ENCODE measurements around the gene INPP5J.

Gene INPP5J

GRCh38 chr22:31085493-31085824 is 37.3 kb upstream of the INPP5J start:
- Histone ChIP-seq H3K79me2 (no peaks in the 10 kb centered on the region), H2AFZ (peak overlapping the region; percentile 88), H3K36me3 (ENCODE audit: control insufficient read depth, insufficient read depth, low read length) (no peaks in the 10 kb centered on the region), H3K27me3 (ENCODE audit: control insufficient read depth, insufficient read depth, low read length) (no peaks in the 10 kb centered on the region), H3K27ac (peak overlapping the region; percentile 87), H3K9ac (peak overlapping the region; percentile 37), H3K4me2 (ENCODE audit: low read length) (peak overlapping the region; percentile 64), H3K4me1 (peaks cover 3% of the 10 kb centered on the region), H3K4me3 (ENCODE audit: low read depth, low read length) (peak overlapping the region; percentile 53), H3K9me3 (ENCODE audit: control insufficient read depth, low read length) (no peaks in the 10 kb centered on the region)
- TF ChIP-seq CTCF (IDR thresholded peaks at IDR 0.05): no peak

- Histone ChIP-seq H3K27ac (no peak overlapping the region), H3K79me2 (no peaks in the 10 kb centered on the region), H2AFZ (no peak overlapping the region), H3K36me3 (ENCODE audit: control insufficient read depth, insufficient read depth, low read length) (no peaks in the 10 kb centered on the region), H3K4me3 (ENCODE audit: low read depth, low read length) (no peak overlapping the region), H3K9ac (no peak overlapping the region), H3K9me3 (ENCODE audit: control insufficient read depth, low read length) (no peaks in the 10 kb centered on the region), H3K27me3 (ENCODE audit: control insufficient read depth, insufficient read depth, low read length) (no peaks in the 10 kb centered on the region), H3K4me2 (ENCODE audit: low read length) (no peak overlapping the region), H3K4me1 (peaks cover 3% of the 10 kb centered on the region)
- no peak for TF ChIP-seq CTCF (IDR thresholded peaks at IDR 0.05)
These were observed 36.8 kb upstream of the INPP5J start for GRCh38 chr22:31085928-31086327.

GRCh38 chr22:31086703-31087330 is 35.9 kb upstream of the INPP5J start:
- H3K9ac ChIP-seq: no peak overlapping the region
- no peak overlapping the region for H3K4me3 ChIP-seq (ENCODE audit: low read depth, low read length)
- no peak overlapping the region for H3K27ac ChIP-seq
- H3K27me3 ChIP-seq (ENCODE audit: control insufficient read depth, insufficient read depth, low read length): no peaks in the 10 kb centered on the region
- H2AFZ ChIP-seq: no peak overlapping the region
- H3K36me3 ChIP-seq (ENCODE audit: control insufficient read depth, insufficient read depth, low read length): no peaks in the 10 kb centered on the region
- H3K4me1 ChIP-seq: peaks cover 3% of the 10 kb centered on the region
- no peaks in the 10 kb centered on the region for H3K9me3 ChIP-seq (ENCODE audit: control insufficient read depth, low read length)
- TF ChIP-seq CTCF (IDR thresholded peaks at IDR 0.05): no peak
- no peaks in the 10 kb centered on the region for H3K79me2 ChIP-seq
- no peak overlapping the region for H3K4me2 ChIP-seq (ENCODE audit: low read length)

- H2AFZ ChIP-seq: no peak overlapping the region
- no peak overlapping the region for H3K4me2 ChIP-seq (ENCODE audit: low read length)
- no peaks in the 10 kb centered on the region for H3K36me3 ChIP-seq (ENCODE audit: control insufficient read depth, insufficient read depth, low read length)
- no peak overlapping the region for H3K27ac ChIP-seq
- no peaks in the 10 kb centered on the region for H3K79me2 ChIP-seq
- no peak overlapping the region for H3K4me3 ChIP-seq (ENCODE audit: low read depth, low read length)
- no peaks in the 10 kb centered on the region for H3K9me3 ChIP-seq (ENCODE audit: control insufficient read depth, low read length)
- no peaks in the 10 kb centered on the region for H3K27me3 ChIP-seq (ENCODE audit: control insufficient read depth, insufficient read depth, low read length)
- peaks cover 3% of the 10 kb centered on the region for H3K4me1 ChIP-seq
- H3K9ac ChIP-seq: no peak overlapping the region
- TF ChIP-seq CTCF (IDR thresholded peaks at IDR 0.05): no peak
These were observed 35.0 kb upstream of the INPP5J start for GRCh38 chr22:31087744-31088215.

Data from parathyroid adenoma (tissue), 2 donors.